ENCODE data around the gene ALX3. TPM values are rescaled to one million over a fixed set of nuclear protein-coding genes. Genes with fewer than 3 reads are reported as not detected.

The ALX3 gene
- total RNA-seq, 2 donors from 2014 or later, result not detected

- intact Hi-C loops (cut with DNase I), result no loop called here
- DNase-seq (ENCODE audit: low spot score), result no peak
These were observed 49.2 kb downstream of the ALX3 start for GRCh38 chr1:110021285-110021684.

- no peak for DNase-seq (ENCODE audit: low spot score)
- intact Hi-C loops (cut with DNase I), result no loop called here
These were observed 50.7 kb downstream of the ALX3 start for GRCh38 chr1:110019770-110020169.

GRCh38 chr1:110018396-110018795, 52.1 kb downstream of the ALX3 start:
- no peak for DNase-seq (ENCODE audit: low spot score)
- intact Hi-C loops (cut with DNase I), result no loop called here

GRCh38 chr1:110017792-110018191, 52.7 kb downstream of the ALX3 start:
- intact Hi-C loops (cut with DNase I), result no loop called here
- DNase-seq (ENCODE audit: low spot score), result no peak

- intact Hi-C loops (cut with DNase I), result no loop called here
- no peak for DNase-seq (ENCODE audit: low spot score)
These were observed 58.2 kb downstream of the ALX3 start for GRCh38 chr1:110012100-110012780.

- intact Hi-C loops (cut with DNase I), result no loop called here
These were observed 58.9 kb downstream of the ALX3 start for GRCh38 chr1:110011527-110012041.

More at GRCh38 chr1:110011527-110012041, 58.9 kb downstream of the ALX3 start:
- DNase-seq (ENCODE audit: low spot score), result no peak

Other genes with a start within 250 kb of the ALX3 start
- 10 to 100 TPM; 64.1 to 68.7 TPM for gene CSF1, start 159.8 kb downstream of the ALX3 start, total RNA-seq
- 10 to 100 TPM; 64.9 to 67.3 TPM for gene AHCYL1, start 85.9 kb downstream of the ALX3 start, total RNA-seq
- gene STRIP1, start 36.0 kb downstream of the ALX3 start, total RNA-seq, result 10 to 100 TPM; 27.2 to 29.8 TPM
- gene UBL4B, start 41.8 kb upstream of the ALX3 start, total RNA-seq, result under 1 TPM in 1 of 2 donors, not detected in 1; 0.19 TPM
- gene SLC6A17, start 79.8 kb upstream of the ALX3 start, total RNA-seq, result 1 to 10 TPM in 1 of 2 donors, under 1 TPM in 1; 0.51 to 1.8 TPM
- 10 to 100 TPM in 1 of 2 donors, 1 to 10 TPM in 1; 9.3 to 15.5 TPM for gene KCNC4, start 139.6 kb upstream of the ALX3 start, total RNA-seq